Osteoblast (primary cell): ENCODE data around the gene ADK. TPM values are rescaled to one million over a fixed set of nuclear protein-coding genes. Genes with fewer than 3 reads are reported as not detected.

Experiments
- DNase-seq: peaks from one replicate; pipeline ENCODE4 v3.0.0; 2011; ENCODE audit warnings: low spot score, mixed read lengths; ENCODE audit not compliant: insufficient read length; ENCODE audit errors: missing footprints
- H2AFZ ChIP-seq: 2 replicates; pipeline ENCODE4 v1.6.0; 2011; ENCODE audit warnings: mild to moderate bottlenecking, low read length
- H3K27ac ChIP-seq: 2 replicates; pipeline ENCODE4 v1.5.1; 2011; ENCODE audit warnings: mild to moderate bottlenecking, low read depth, low read length, moderate library complexity
- H3K27me3 ChIP-seq: 2 replicates; pipeline ENCODE4 v1.6.0; 2012; ENCODE audit warnings: mild to moderate bottlenecking, control low read depth, inconsistent platforms, low read length, moderate library complexity; ENCODE audit not compliant: insufficient read depth
- H3K36me3 ChIP-seq: 2 replicates; pipeline ENCODE4 v1.5.1; 2011; ENCODE audit warnings: mild to moderate bottlenecking, low read length, control low read depth, moderate library complexity; ENCODE audit not compliant: insufficient read depth
- H3K4me1 ChIP-seq: 2 replicates; pipeline ENCODE4 v1.5.1; 2011; ENCODE audit warnings: mild to moderate bottlenecking, low read length, control low read depth, moderate library complexity; ENCODE audit not compliant: insufficient read depth
- H3K4me2 ChIP-seq: 2 replicates; pipeline ENCODE4 v1.6.0; 2011; ENCODE audit warnings: mild to moderate bottlenecking, low read length; ENCODE audit not compliant: insufficient read depth
- H3K4me3 ChIP-seq: fragments of 200-600 bp; sonication (generic); 3 replicates; pipeline ENCODE4 v1.5.1; 2012; ENCODE audit warnings: mild to moderate bottlenecking, low read length, inconsistent platforms; ENCODE audit not compliant: insufficient read depth
- H3K79me2 ChIP-seq: 2 replicates; pipeline ENCODE4 v1.6.0; 2012; ENCODE audit warnings: mild to moderate bottlenecking, low read length, control low read depth, inconsistent platforms; ENCODE audit not compliant: insufficient read depth
- H3K9me3 ChIP-seq: 2 replicates; pipeline ENCODE4 v1.5.1; 2011; ENCODE audit warnings: low read depth, low read length, control low read depth
- H4K20me1 ChIP-seq: 2 replicates; pipeline ENCODE4 v1.6.0; 2012; ENCODE audit warnings: mild to moderate bottlenecking, low read length, control low read depth; ENCODE audit not compliant: insufficient read depth
- CTCF ChIP-seq: IDR thresholded peaks from 2 replicates; pipeline ENCODE4 v1.5.1; 2011; ENCODE audit warnings: mild to moderate bottlenecking, low read depth, low read length, moderate library complexity; ENCODE audit errors: extremely low read depth
- total RNA-seq: library from RNA; depleted of rRNA; stranded (reverse); fragments of >200 nt; gene quantifications from 2 replicates; pipeline ENCODE4 v1.2.3, GENCODE V29; 2012

The ADK gene
- total RNA-seq, 1 donor: 34.0 TPM

GRCh38 chr10:74483356-74483755, 332.3 kb downstream of the ADK start:
- Histone ChIP-seq H3K36me3 (no peaks in the 10 kb centered on the region), H3K9me3 (no peaks in the 10 kb centered on the region), H3K4me1 (no peaks in the 10 kb centered on the region), H3K79me2 (no peaks in the 10 kb centered on the region), H3K4me2 (no peak overlapping the region), H3K27ac (no peak overlapping the region), H3K27me3 (no peaks in the 10 kb centered on the region), H2AFZ (no peak overlapping the region), H3K4me3 (no peak overlapping the region), H4K20me1 (no peaks in the 10 kb centered on the region)
- no peak for TF ChIP-seq CTCF
- no peak for DNase-seq

- Histone ChIP-seq H2AFZ (no peak overlapping the region), H3K27me3 (no peaks in the 10 kb centered on the region), H3K4me3 (no peak overlapping the region), H3K9me3 (no peaks in the 10 kb centered on the region), H3K36me3 (no peaks in the 10 kb centered on the region), H3K27ac (no peak overlapping the region), H3K4me1 (no peaks in the 10 kb centered on the region), H3K4me2 (no peak overlapping the region), H4K20me1 (no peaks in the 10 kb centered on the region), H3K79me2 (no peaks in the 10 kb centered on the region)
- no peak for TF ChIP-seq CTCF
- no peak for DNase-seq
These were observed 334.3 kb downstream of the ADK start for GRCh38 chr10:74485283-74485682.

- Histone ChIP-seq H3K9me3 (no peaks in the 10 kb centered on the region), H3K27me3 (no peaks in the 10 kb centered on the region), H2AFZ (no peak overlapping the region), H3K4me3 (no peak overlapping the region), H3K4me1 (no peaks in the 10 kb centered on the region), H3K27ac (no peak overlapping the region), H4K20me1 (no peaks in the 10 kb centered on the region), H3K79me2 (no peaks in the 10 kb centered on the region), H3K36me3 (no peaks in the 10 kb centered on the region), H3K4me2 (no peak overlapping the region)
- no peak for TF ChIP-seq CTCF
- DNase-seq: no peak
These were observed 335.6 kb downstream of the ADK start for GRCh38 chr10:74486659-74487058.

- Histone ChIP-seq H2AFZ (no peak overlapping the region), H3K36me3 (no peaks in the 10 kb centered on the region), H3K27me3 (no peaks in the 10 kb centered on the region), H3K79me2 (no peaks in the 10 kb centered on the region), H3K4me1 (no peaks in the 10 kb centered on the region), H3K4me2 (no peak overlapping the region), H4K20me1 (no peaks in the 10 kb centered on the region), H3K4me3 (no peak overlapping the region), H3K27ac (no peak overlapping the region), H3K9me3 (no peaks in the 10 kb centered on the region)
- TF ChIP-seq CTCF: no peak
- DNase-seq: no peak
These were observed 337.9 kb downstream of the ADK start for GRCh38 chr10:74488907-74489306.
